Measurements from ENCODE around the gene IL21R. TPM values are rescaled to one million over a fixed set of nuclear protein-coding genes. Genes with fewer than 3 reads are reported as not detected.

IL21R gene
- total RNA-seq, 1 donor from 2014 or later: 0.98 TPM

GRCh38 chr16:27374804-27375425 is 27.1 kb upstream of the IL21R start:
- TF ChIP-seq POLR2AphosphoS5 (IDR thresholded peaks at IDR 0.05; ENCODE audit: insufficient read depth in 1 of 2, low read depth in 1 of 2) (no peak), CTCF (IDR thresholded peaks at IDR 0.05) (peak in 1 of 3 experiments; percentile 33)
- peaks cover 3% of the 10 kb centered on the region for H3K9me3 ChIP-seq
- intact Hi-C loops (cut with DNase I): no loop called here
- no peak overlapping the region for H3K4me3 ChIP-seq
- H3K4me1 ChIP-seq: no peaks in the 10 kb centered on the region
- H3K27me3 ChIP-seq: no peaks in the 10 kb centered on the region
- no peaks in the 10 kb centered on the region for H3K36me3 ChIP-seq
- peak in 1 of 2 donors; percentile 84 for DNase-seq (ENCODE audit: extremely low spot score in 2 of 2)
- H3K27ac ChIP-seq: no peak overlapping the region

GRCh38 chr16:27377666-27378485 is 24.1 kb upstream of the IL21R start:
- Histone ChIP-seq H3K9me3 (no peaks in the 10 kb centered on the region), H3K36me3 (no peaks in the 10 kb centered on the region), H3K4me3 (no peak overlapping the region), H3K27ac (no peak overlapping the region), H3K27me3 (no peaks in the 10 kb centered on the region), H3K4me1 (no peaks in the 10 kb centered on the region)
- intact Hi-C loops (cut with DNase I): no loop called here
- DNase-seq (ENCODE audit: extremely low spot score in 2 of 2): peak in 1 of 2 donors; percentile 62
- TF ChIP-seq POLR2AphosphoS5 (IDR thresholded peaks at IDR 0.05; ENCODE audit: insufficient read depth in 1 of 2, low read depth in 1 of 2) (no peak), CTCF (IDR thresholded peaks at IDR 0.05) (no peak), POLR2A (IDR thresholded peaks at IDR 0.05) (no peak)

GRCh38 chr16:27378871-27379481 is 23.0 kb upstream of the IL21R start:
- peak in 1 of 2 donors; percentile 40 for DNase-seq (ENCODE audit: extremely low spot score in 2 of 2)
- no peaks in the 10 kb centered on the region for H3K27me3 ChIP-seq
- no peak overlapping the region for H3K27ac ChIP-seq
- TF ChIP-seq POLR2A (IDR thresholded peaks at IDR 0.05) (no peak), CTCF (IDR thresholded peaks at IDR 0.05) (no peak), POLR2AphosphoS5 (IDR thresholded peaks at IDR 0.05; ENCODE audit: insufficient read depth in 1 of 2, low read depth in 1 of 2) (no peak)
- H3K9me3 ChIP-seq: no peaks in the 10 kb centered on the region
- H3K36me3 ChIP-seq: no peaks in the 10 kb centered on the region
- intact Hi-C loops (cut with DNase I): no loop called here
- H3K4me1 ChIP-seq: no peaks in the 10 kb centered on the region
- no peak overlapping the region for H3K4me3 ChIP-seq

GRCh38 chr16:27379919-27380318 is 22.1 kb upstream of the IL21R start:
- Histone ChIP-seq H3K27me3 (no peaks in the 10 kb centered on the region), H3K36me3 (no peaks in the 10 kb centered on the region), H3K4me1 (no peaks in the 10 kb centered on the region), H3K4me3 (no peak overlapping the region), H3K27ac (no peak overlapping the region), H3K9me3 (no peaks in the 10 kb centered on the region)
- no peak for TF ChIP-seq POLR2AphosphoS5 (IDR thresholded peaks at IDR 0.05; ENCODE audit: insufficient read depth in 1 of 2, low read depth in 1 of 2)
- TF ChIP-seq CTCF (IDR thresholded peaks at IDR 0.05): no peak
- TF ChIP-seq POLR2A (IDR thresholded peaks at IDR 0.05): no peak
- DNase-seq (ENCODE audit: extremely low spot score in 2 of 2): peak in 1 of 2 donors; percentile 34
- intact Hi-C loops (cut with DNase I): no loop called here

All from vagina (tissue), 2 donors.